ENCODE results near the gene ZNF827.

ZNF827 gene

GRCh38 chr4:145887241-145887991, 51.2 kb downstream of the ZNF827 start:
- no peak for DNase-seq

DNA sequence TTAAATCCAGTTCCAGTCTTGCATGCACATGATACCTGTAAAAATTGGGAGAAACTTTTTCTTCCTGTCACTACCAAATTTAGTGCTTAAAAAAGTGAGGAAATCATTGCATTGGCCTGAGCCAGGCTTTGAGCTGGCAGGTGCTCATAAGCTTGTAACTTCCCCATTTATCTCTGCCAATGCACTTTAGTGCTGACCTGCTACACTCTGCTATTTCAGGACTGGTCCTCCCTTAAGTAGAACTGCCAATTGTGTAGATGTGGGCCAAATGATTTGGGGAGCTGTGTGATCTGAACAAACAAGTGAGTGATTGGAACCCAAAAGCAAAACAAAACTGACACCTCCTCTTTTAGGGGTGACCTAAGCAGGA, 51.8 kb downstream of the ZNF827 start:
- DNase-seq: no peak

DNA sequence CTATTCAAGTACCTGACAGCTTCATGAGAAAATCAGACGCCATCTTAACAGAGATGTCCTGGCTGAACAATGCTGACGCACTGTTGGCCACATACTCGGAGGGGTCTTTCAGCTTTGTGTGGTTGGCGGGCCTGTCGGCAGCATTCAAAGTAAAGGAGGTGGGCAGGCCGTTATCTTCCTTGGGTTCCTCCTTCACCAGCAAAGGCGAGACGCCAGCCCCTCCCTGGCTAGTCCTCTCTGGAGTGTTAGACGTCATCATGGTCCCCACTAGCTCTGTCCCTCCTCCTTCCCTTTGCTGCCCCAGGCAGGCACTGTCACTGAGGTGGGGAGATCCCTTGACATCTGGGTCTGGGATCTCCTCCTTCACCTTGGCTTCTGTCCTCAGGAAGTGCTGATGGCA, 53.0 kb downstream of the ZNF827 start:
- DNase-seq: no peak

DNA sequence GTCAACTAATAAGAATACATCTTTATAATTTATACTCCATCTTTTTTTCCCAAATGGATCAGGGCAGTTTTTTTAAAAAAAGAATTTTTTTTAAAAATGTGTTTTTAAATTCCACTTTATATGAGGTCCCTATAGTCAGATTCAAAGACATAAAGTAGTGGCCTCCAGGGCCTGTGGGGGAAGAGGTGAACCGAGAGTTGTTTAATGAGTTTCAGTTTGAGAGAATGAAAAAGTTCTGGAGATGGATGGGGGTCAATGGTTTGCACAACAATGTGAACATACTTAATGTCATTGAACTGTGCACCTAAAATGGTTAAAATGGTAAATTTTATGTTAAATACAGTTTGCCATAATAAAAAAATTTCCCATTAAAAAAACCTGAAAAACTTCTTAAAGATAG, 53.8 kb downstream of the ZNF827 start:
- DNase-seq: no peak

DNA sequence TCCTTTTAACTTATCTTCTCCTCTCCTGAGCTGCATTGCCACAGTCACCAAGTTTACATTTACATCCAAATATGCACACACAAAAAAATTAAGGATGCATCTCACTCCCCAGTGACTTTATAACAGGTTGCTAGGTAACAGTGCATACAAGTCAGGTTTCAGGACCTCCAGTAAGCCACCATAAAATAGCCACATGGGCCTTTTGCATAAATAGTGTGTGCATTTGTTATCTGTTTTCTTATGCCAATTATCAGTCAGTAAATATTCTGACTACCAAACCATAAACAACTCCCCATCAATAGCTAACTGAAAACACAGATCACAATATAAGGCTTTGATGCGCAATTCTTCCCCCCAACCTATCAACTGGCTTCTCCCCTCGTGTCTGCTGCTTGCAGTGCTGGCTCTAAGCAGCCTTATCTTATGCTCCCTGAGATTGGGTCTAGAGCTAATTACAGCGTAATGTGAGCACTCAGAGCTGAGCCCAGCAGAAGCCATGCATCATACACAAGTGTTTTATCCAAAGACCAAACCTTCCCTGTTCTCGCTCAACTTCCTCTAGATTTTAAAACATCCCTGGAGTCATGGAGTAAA, 55.4 kb downstream of the ZNF827 start:
- no peak for DNase-seq

DNA sequence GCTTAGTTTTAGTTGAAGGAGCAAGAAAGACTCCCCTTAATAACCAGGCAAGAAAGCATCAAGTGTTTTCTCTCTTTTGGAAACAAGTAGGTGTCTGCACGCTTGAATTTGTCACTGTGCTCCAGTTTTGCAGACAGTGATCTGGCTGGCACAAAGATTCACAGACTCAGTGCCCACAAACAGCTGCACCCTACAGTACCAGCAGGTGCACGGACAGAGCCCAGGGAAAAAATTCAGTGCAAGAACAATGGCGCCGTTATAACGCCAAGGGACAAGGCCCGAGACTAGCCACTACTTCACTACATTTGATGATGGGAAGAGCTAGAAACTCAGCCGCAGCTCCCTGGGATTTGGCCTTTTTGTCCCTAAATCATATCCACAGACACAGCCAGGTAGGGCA, 56.0 kb downstream of the ZNF827 start:
- DNase-seq: no peak

DNA sequence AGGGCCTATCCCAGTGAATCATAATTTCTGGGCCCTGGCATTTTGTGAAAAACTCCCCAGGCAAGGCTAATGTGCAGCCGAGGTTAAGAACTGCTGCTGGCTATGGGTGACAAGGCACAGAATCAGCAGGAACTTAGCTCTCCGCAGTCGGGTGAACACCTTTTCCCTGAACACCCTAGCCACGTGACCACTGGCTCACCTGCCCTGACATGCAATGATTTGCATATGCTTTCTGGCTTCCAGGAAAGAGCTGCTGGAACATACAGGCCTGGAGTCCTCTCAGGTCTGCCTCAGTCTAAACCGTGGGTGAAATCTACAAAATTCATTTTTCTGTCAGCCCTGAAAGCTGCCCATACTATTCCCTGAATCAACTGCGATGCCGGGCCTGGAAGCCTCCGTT, 56.6 kb downstream of the ZNF827 start:
- no peak for DNase-seq

GRCh38 chr4:145881576-145881975, 57.0 kb downstream of the ZNF827 start:
- no peak for DNase-seq

GRCh38 chr4:145880355-145880960, 58.2 kb downstream of the ZNF827 start:
- DNase-seq: no peak

- DNase-seq: no peak
Observed at GRCh38 chr4:145879598-145879997, 59.0 kb downstream of the ZNF827 start.

DNA sequence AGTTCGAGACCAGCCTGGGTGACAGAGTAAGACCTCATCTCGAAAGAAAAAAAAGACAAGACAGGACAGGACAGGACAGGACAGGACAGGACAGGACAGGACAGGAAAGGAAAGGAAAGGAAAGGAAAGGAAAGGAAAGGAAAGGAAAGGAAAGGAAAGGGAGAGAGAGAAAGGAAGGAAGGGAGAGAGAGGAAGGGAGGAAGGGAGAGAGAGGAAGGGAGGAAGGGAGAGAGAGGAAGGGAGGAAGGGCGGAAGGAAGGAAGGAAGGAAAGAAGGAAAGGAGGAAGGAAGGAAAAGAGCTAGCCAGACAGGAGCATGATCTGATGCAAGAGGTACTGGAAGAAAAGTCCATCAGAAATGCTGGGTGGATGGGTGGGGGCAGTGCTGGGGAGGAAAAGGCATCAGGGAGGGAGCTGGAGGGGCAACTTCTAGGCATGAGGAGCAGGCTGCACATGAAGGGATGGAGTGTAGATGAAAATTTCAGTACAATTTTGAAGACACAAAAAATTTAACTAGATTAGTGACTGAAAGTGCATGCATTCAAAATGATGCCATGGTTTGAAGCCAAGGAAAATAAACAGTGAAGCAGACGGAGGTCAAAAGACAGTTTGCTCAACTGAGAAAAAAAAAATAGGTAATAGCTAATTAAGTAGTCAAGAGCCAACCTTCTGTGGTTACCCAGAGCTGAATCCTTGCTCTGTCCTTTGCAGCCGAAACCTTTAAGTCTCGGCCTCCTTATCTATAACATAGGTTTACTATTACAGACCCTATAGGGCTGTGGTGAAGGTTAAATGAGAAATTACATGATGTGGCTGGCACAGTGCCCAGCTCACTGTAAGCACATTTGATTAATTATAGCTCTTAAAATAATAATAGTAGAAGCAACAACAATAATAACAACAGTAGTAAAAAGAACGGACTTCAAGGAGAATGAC, 59.9 kb downstream of the ZNF827 start:
- DNase-seq: no peak

DNA sequence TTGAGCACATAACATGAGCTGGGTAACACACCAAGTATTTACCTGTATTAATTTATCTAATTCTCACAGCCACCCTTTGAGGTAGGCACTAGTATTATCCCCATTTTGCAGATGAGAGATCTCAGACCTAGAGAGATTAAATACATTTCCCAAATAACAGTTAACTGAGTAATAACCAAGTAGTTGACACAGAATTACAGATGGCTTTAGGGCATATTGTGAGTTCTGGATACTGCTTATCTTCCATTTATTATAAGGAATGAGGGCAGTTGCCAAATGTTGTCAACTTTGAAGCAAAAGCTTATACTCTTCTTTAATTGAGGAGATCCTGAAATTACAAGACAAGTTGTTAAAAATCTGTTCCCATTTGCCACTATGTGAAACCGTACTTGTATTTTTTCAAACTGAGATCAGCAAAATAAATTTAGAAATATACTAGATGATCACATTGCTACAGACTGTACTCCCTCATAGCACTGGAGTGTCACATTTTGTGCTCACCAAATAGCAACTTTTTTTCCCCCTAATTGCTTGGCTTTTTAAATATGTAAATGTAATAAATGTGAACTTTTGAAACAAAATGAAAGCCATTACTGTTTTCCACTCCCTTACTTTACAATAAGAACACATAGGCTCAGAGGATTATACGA, 62.0 kb downstream of the ZNF827 start:
- DNase-seq: no peak

- DNase-seq: no peak
Observed at GRCh38 chr4:145873901-145874300, 64.7 kb downstream of the ZNF827 start.

DNA sequence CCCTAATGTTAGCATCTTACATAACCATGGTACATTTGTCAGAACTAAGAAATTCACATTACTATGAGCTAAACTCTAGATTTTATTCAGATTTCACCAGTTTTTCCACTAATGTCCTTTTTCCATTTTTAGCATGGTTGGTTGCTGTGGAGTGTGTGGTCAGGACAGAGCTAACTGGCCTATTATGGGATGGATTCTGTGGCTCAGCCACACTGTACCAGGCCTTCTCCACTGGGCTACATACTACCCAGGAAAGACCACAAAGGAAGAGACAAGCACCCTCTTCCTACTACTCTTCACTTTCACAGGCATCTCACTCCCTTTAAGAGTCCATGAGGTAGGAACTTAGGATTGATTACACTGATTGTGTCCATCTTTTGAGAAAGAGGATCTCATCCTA, 67.4 kb downstream of the ZNF827 start:
- DNase-seq: no peak

DNA sequence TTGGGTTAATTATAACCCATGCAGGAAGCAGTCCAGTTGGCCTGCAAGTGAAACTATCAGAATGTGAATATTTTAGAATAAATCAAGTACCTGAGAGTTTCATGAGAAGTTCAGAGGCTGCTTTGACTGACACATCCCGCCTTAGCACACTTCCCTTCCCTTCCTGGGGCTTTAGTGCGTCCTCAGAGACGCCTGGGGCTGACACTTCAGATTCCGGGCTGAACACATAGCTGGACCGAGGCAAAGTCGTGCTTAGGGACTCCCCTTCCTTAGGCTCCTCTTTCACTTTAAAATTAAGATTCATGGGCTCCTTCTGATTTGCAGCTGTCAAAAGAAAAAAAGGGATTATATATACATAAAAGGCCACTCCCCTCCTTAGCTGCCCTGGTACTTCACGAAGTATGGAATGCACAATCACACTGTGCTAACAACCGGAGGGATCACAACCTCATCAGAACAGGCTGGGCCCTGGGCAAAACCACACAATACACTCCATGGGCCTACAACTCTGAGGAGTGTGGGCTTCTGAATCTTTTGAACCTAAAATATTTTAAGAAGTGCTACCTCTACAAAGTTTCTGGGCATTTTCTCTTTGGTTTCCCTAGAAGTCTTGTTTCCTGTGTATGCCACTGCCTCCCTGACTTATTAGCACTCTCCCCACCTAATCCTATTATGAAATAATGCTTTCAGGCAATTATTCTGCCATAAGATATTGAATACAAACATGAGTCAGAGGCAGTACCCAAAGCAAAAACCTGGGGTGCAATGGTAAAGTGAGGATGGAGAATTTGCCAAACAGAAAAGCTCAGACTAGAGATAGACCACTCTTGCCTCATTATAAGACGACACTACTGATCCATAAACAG, 68.2 kb downstream of the ZNF827 start:
- no peak for DNase-seq

GRCh38 chr4:145868637-145869409, 69.8 kb downstream of the ZNF827 start:
- DNase-seq: no peak

DNA sequence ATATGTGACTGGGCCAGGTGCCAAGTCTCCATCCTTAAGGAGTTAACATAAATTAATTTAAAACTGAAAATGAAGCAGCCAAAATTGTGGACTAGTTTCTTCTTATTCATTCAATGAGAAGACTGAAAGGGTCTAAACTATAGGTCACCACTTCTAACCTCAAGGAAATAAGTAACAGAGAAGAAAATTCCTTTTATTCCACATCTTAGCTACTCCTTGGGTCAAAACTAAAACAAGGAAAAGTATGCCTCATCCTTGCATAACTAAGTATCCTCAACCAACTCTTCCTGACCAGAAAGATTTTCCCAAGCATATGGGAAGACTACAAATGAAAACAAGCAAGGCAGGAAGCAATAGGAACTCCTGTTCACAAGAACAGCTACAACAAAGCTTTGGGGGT, 71.2 kb downstream of the ZNF827 start:
- no peak for DNase-seq

- DNase-seq: no peak
Observed at GRCh38 chr4:145866991-145867390, 71.6 kb downstream of the ZNF827 start.

GRCh38 chr4:145865274-145865941, 73.2 kb downstream of the ZNF827 start:
- DNase-seq: no peak

- DNase-seq: no peak
Observed at GRCh38 chr4:145863191-145863590, 75.4 kb downstream of the ZNF827 start.
